Measurements from ENCODE around the gene TBXAS1.

Gene TBXAS1

GRCh38 chr7:139857791-139858190, 28.7 kb downstream of the TBXAS1 start:
- DNase-seq, result no peak

- DNase-seq, result no peak
Observed at GRCh38 chr7:139860090-139860775, 31.2 kb downstream of the TBXAS1 start.

- DNase-seq, result no peak
Observed at GRCh38 chr7:139861803-139862202, 32.7 kb downstream of the TBXAS1 start.

GRCh38 chr7:139866047-139866837, 37.2 kb downstream of the TBXAS1 start:
- no peak for DNase-seq

- DNase-seq, result no peak
Observed at GRCh38 chr7:139867847-139868246, 38.8 kb downstream of the TBXAS1 start.

GRCh38 chr7:139869886-139870285, 40.8 kb downstream of the TBXAS1 start:
- no peak for DNase-seq

GRCh38 chr7:139870380-139870779, 41.3 kb downstream of the TBXAS1 start:
- no peak for DNase-seq

- DNase-seq, result no peak
Observed at GRCh38 chr7:139871331-139871730, 42.3 kb downstream of the TBXAS1 start.

GRCh38 chr7:139871820-139872219, 42.8 kb downstream of the TBXAS1 start:
- no peak for DNase-seq

GRCh38 chr7:139873593-139874301, 44.7 kb downstream of the TBXAS1 start:
- no peak for DNase-seq

GRCh38 chr7:139874302-139874629, 45.2 kb downstream of the TBXAS1 start:
- no peak for DNase-seq

GRCh38 chr7:139875821-139876241, 46.8 kb downstream of the TBXAS1 start:
- DNase-seq, result no peak

- no peak for DNase-seq
Observed at GRCh38 chr7:139876622-139877283, 47.7 kb downstream of the TBXAS1 start.

- no peak for DNase-seq
Observed at GRCh38 chr7:139883814-139884213, 54.8 kb downstream of the TBXAS1 start.

- DNase-seq, result no peak
Observed at GRCh38 chr7:139884441-139884840, 55.4 kb downstream of the TBXAS1 start.

GRCh38 chr7:139885511-139885910, 56.4 kb downstream of the TBXAS1 start:
- no peak for DNase-seq

- no peak for DNase-seq
Observed at GRCh38 chr7:139886206-139886605, 57.1 kb downstream of the TBXAS1 start.

GRCh38 chr7:139886899-139887298, 57.8 kb downstream of the TBXAS1 start:
- DNase-seq, result no peak

GRCh38 chr7:139887992-139888481, 59.0 kb downstream of the TBXAS1 start:
- no peak for DNase-seq

- DNase-seq, result no peak
Observed at GRCh38 chr7:139889186-139889871, 60.3 kb downstream of the TBXAS1 start.

GRCh38 chr7:139893461-139893860, 64.4 kb downstream of the TBXAS1 start:
- DNase-seq, result no peak

GRCh38 chr7:139893999-139894398, 64.9 kb downstream of the TBXAS1 start:
- DNase-seq, result no peak

Data from T1000 (cell line).